Activated T-helper 2 cell treated with anti-CD3 and anti-CD28 coated beads, Interferon-gamma antibody, Interleukin-2, Interleukin-4, amounts not matched to agents 10 μg/mL and 5 μg/mL and 100 μg/mL, durations not matched to agents 14 hours and 24 hours and 36 hours (primary cell): ENCODE measurements around the gene MUSTN1. TPM values are rescaled to one million over a fixed set of nuclear protein-coding genes. Genes with fewer than 3 reads are reported as not detected.

Experiments used
- total RNA-seq: library from RNA; stranded (reverse); gene quantifications from 2 replicates; pipeline ENCODE4 v1.2.3, GENCODE V29; 2022

The MUSTN1 gene
- total RNA-seq, 1 donor from 2014 or later = 2.6 TPM

Other genes starting within 250 kb of the MUSTN1 start
- gene PBRM1, start 149.1 kb downstream of the MUSTN1 start, total RNA-seq = 60.4 and 66.3 TPM in 2 replicates
- 226 and 235 TPM in 2 replicates for gene GNL3, start 149.0 kb downstream of the MUSTN1 start, total RNA-seq
- 37.6 and 38.7 TPM in 2 replicates for gene GLT8D1, start 129.2 kb downstream of the MUSTN1 start, total RNA-seq
- gene SPCS1, start 128.9 kb downstream of the MUSTN1 start, total RNA-seq = 124 and 125 TPM in 2 replicates
- 26.7 and 27.6 TPM in 2 replicates for gene NEK4, start 64.1 kb downstream of the MUSTN1 start, total RNA-seq
- gene ITIH1, start 57.4 kb downstream of the MUSTN1 start, total RNA-seq = not detected in 2 replicates
- not detected in 2 replicates for gene ITIH3, start 40.2 kb downstream of the MUSTN1 start, total RNA-seq
- 3.6 and 4.8 TPM in 2 replicates for gene ITIH4, start 4.3 kb downstream of the MUSTN1 start, total RNA-seq
- 17.4 and 17.6 TPM in 2 replicates for gene STIMATE, start 62.5 kb upstream of the MUSTN1 start, total RNA-seq
- 23.4 and 24.3 TPM in 2 replicates for gene SFMBT1, start 211.1 kb upstream of the MUSTN1 start, total RNA-seq